ENCODE data around the gene NPLOC4. TPM values are rescaled to one million over a fixed set of nuclear protein-coding genes. Genes with fewer than 3 reads are reported as not detected.

The NPLOC4 gene
- total and polyA plus RNA-seq, 2 donors (not counting 1 experiment from before 2014, with no cell fraction given): 70.2 to 101 TPM

DNA sequence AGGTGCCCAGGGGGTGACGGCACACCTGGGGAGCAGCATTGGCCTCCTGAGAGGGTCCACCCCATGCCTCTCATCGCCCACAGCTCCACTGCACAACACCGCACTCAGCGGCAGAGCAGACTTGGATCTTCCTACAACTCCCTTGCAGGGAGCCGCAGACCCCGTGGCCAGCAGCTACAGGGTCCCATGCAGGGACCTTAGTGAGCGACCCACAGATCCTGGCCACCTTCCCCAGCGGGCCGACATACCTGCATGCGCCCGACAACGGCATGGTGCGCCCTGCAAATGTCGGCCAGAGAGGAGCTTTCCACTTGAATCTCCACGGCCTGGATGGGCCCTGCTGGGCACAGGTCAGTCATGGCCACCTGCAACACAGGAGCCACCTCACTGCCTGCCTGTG is 93.2 kb downstream of the NPLOC4 start:
- Histone ChIP-seq H3K36me3 (replicated peaks in 1 of 2; ENCODE audit: control extremely low read depth in 1 of 2, control insufficient read depth in 1 of 2, extremely low read depth in 1 of 2, insufficient read depth in 2 of 2, low read length in 1 of 2) (peaks cover 0 to 85% of the 10 kb centered on the region in 2 experiments), H3K27me3 (replicated peaks in 1 of 4; ENCODE audit: control extremely low read depth in 1 of 4, control insufficient read depth in 3 of 4, insufficient read depth in 4 of 4, low read length in 3 of 4) (no peaks in the 10 kb centered on the region), H3K79me2 (ENCODE audit: control insufficient read depth, insufficient read depth, low read length) (peaks cover 10% of the 10 kb centered on the region), H2AFZ (ENCODE audit: insufficient read depth, low read depth, low read length, poor library complexity, severe bottlenecking) (no peak overlapping the region), H3K4me3 (ENCODE audit: control extremely low read depth in 1 of 5, extremely low read depth in 1 of 5, insufficient read depth in 1 of 5, low read depth in 2 of 5, low read length in 4 of 5) (no peak overlapping the region), H3K27ac (ENCODE audit: low read length in 2 of 2) (no peak overlapping the region), H3K4me1 (ENCODE audit: control insufficient read depth in 2 of 2, insufficient read depth in 2 of 2, low read length in 2 of 2) (no peaks in the 10 kb centered on the region), H4K20me1 (ENCODE audit: control insufficient read depth, insufficient read depth, low read length, poor library complexity, severe bottlenecking) (peaks cover 25% of the 10 kb centered on the region), H3K9ac (ENCODE audit: low read length) (no peak overlapping the region), H3K9me3 (ENCODE audit: control extremely low read depth in 1 of 3, control insufficient read depth in 2 of 3, insufficient read depth in 1 of 3, low read length in 2 of 3) (no peaks in the 10 kb centered on the region), H3K4me2 (replicated peaks; ENCODE audit: low read depth, low read length, poor library complexity, severe bottlenecking) (no peak overlapping the region)
- ChIA-PET POLR2A (no interaction called here), CTCF (interaction anchor here (2.3 kb wide), 1 partner anchor 25 kb away, joined by 6 read pairs; no protein-coding TSS in a partner anchor)
- TF ChIP-seq CTCF (IDR thresholded peaks at IDR 0.05) (no peak), EZH2 (IDR thresholded peaks at IDR 0.05; ENCODE audit: borderline replicate concordance, insufficient read depth, low read depth, low read length, poor library complexity, severe bottlenecking) (no peak)
- ATAC-seq (ENCODE audit: low read depth) (no peak), DNase-seq (no peak)
- no peak overlapping the region for H3K27ac Mint-ChIP-seq
- H3K4me3 Mint-ChIP-seq: no peak overlapping the region
- H3K4me1 Mint-ChIP-seq: no peaks in the 10 kb centered on the region
- H3K27me3 Mint-ChIP-seq: no peaks in the 10 kb centered on the region
- intact Hi-C loops (cut with micrococcal nuclease): no loop called here
- no peaks in the 10 kb centered on the region for H3K9me3 Mint-ChIP-seq (ENCODE audit: insufficient read depth)
- WGBS (ENCODE audit: insufficient coverage): 97% methylated on average over 15 of the region's 15 CpGs

DNA sequence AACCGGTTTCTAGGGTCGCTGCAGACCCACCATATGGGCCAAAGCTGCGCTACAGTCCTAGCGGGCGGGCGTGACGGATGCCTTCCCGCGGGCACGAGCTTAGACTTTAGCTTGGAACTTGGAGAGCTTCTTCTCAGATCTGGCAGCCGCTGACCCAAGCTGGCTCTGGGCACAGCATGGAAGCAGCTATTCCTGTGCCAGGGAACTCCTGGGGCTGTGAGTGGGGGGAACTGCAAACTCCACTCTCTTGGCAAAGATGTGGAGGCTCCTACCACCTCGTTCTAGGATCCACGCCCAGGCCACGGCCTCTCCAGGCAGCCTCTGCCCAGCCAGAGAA is 93.6 kb downstream of the NPLOC4 start:
- Mint-ChIP-seq H3K27ac (no peak overlapping the region), H3K9me3 (ENCODE audit: insufficient read depth) (no peaks in the 10 kb centered on the region), H3K4me1 (no peaks in the 10 kb centered on the region), H3K4me3 (no peak overlapping the region), H3K27me3 (no peaks in the 10 kb centered on the region)
- DNase-seq (no peak), ATAC-seq (ENCODE audit: low read depth) (no peak)
- Histone ChIP-seq H3K4me1 (ENCODE audit: control insufficient read depth in 2 of 2, insufficient read depth in 2 of 2, low read length in 2 of 2) (no peaks in the 10 kb centered on the region), H3K27ac (ENCODE audit: low read length in 2 of 2) (no peak overlapping the region), H2AFZ (ENCODE audit: insufficient read depth, low read depth, low read length, poor library complexity, severe bottlenecking) (no peak overlapping the region), H3K36me3 (replicated peaks in 1 of 2; ENCODE audit: control extremely low read depth in 1 of 2, control insufficient read depth in 1 of 2, extremely low read depth in 1 of 2, insufficient read depth in 2 of 2, low read length in 1 of 2) (peaks cover 0 to 86% of the 10 kb centered on the region in 2 experiments), H3K27me3 (replicated peaks in 1 of 4; ENCODE audit: control extremely low read depth in 1 of 4, control insufficient read depth in 3 of 4, insufficient read depth in 4 of 4, low read length in 3 of 4) (peaks cover 0 to under 1% (median 0%) of the 10 kb centered on the region in 4 experiments), H3K9me3 (ENCODE audit: control extremely low read depth in 1 of 3, control insufficient read depth in 2 of 3, insufficient read depth in 1 of 3, low read length in 2 of 3) (no peaks in the 10 kb centered on the region), H3K4me2 (replicated peaks; ENCODE audit: low read depth, low read length, poor library complexity, severe bottlenecking) (no peak overlapping the region), H3K79me2 (ENCODE audit: control insufficient read depth, insufficient read depth, low read length) (peaks cover 10% of the 10 kb centered on the region), H3K9ac (ENCODE audit: low read length) (no peak overlapping the region), H3K4me3 (ENCODE audit: control extremely low read depth in 1 of 5, extremely low read depth in 1 of 5, insufficient read depth in 1 of 5, low read depth in 2 of 5, low read length in 4 of 5) (no peak overlapping the region), H4K20me1 (ENCODE audit: control insufficient read depth, insufficient read depth, low read length, poor library complexity, severe bottlenecking) (peaks cover 25% of the 10 kb centered on the region)
- ChIA-PET CTCF (interaction anchor here (2.3 kb wide), 1 partner anchor 24 kb away, joined by 6 read pairs; no protein-coding TSS in a partner anchor), POLR2A (no interaction called here)
- TF ChIP-seq EZH2 (IDR thresholded peaks at IDR 0.05; ENCODE audit: borderline replicate concordance, insufficient read depth, low read depth, low read length, poor library complexity, severe bottlenecking) (no peak), CTCF (IDR thresholded peaks at IDR 0.05) (no peak)
- 96% methylated on average over 14 of the region's 14 CpGs for WGBS (ENCODE audit: insufficient coverage)
- intact Hi-C loops (cut with micrococcal nuclease): no loop called here
